ENCODE measurements around the gene CIAO2A.

CIAO2A gene

DNA sequence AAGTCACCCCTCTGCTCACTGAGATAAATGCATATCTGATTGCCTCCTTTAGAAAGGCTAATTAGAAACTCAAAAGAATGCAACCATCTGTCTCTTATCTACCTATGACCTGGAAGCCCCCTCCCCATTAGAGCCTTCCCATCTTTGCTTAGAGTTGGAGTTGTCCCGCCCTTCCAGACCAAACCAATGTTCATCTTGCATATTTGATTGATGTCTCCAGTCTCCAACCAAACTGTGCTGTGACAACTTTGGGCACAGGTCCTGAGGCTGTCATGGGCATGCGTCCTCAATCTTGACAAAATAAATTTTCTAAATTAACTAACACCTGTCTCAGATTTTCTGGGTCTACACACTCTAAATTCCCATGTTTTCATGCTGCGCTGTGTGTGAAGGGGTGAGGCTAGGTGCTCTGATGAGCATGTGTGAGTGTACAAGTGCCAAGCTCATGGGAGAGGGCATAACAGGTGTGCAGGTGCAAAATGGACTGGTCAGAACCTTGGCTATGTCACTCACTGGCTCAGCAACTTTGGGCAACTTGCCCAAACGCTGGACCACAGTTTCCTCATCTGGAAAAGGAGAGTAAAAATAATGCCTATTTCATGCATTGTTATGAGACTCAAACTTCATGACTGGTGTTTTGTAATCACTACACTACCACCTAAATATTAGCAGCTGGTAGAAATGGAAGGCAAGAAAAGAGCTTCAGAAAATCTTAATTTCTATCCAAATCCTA lies 54.6 kb downstream of the CIAO2A start:
- DNase-seq (ENCODE audit: low spot score), result no peak

DNA sequence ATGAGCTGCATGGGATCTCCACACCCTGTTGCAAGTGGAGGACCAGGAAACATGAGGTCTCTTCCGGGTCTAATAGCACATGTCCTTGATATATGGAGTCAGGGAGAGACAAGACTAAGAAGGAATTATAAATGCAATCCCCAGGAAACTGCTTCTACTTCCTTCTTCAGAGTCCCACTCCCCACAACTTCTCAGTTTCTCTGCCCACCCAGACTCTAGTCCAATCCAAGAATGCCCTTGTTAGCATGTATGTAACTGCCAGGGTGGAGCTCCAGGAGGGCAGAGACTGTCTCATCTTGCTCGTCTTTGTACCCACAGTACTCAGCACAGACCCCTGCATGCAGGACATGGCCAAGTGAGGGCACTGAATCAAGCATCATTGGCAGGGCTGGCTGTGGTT lies 55.7 kb downstream of the CIAO2A start:
- DNase-seq (ENCODE audit: low spot score), result no peak

DNA sequence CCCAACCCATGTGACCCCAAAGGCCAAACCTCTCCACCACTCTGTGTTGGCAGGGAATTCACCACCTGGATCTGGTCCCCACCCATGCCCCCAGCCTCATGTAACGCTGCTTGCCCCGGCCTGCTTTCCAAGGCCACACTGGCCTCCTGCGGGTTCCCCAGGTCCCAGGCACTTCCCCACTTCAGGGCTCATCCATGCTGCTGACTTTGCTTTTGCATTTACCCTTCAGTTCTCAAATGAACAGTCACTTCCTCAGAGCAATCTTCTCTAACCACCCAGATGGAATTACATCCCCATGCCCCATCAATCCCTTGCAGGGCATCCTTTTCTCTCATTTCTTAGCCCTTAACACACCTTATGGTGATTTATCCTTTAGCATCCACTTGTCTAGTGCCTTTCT lies 56.5 kb downstream of the CIAO2A start:
- no peak for DNase-seq (ENCODE audit: low spot score)

DNA sequence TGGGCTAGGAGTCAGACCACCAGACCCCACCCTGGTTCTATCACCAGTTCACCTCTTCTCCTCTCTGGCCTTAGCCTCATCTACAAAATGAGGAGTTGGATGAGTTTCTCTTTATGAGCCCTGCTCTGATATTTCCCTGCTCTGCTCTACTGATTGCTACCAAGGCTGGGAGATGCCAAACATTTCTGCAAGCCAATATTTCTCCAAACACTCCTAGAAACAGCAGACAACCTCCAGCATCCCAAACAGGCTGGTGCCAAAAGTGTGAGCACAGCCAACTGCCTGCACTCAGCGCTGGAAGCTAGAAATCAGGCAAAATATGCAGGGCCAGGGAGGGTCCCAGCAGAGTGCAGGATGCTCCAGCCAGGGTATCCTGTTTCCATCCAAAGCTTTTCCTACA lies 58.1 kb downstream of the CIAO2A start:
- DNase-seq (ENCODE audit: low spot score), result no peak

DNA sequence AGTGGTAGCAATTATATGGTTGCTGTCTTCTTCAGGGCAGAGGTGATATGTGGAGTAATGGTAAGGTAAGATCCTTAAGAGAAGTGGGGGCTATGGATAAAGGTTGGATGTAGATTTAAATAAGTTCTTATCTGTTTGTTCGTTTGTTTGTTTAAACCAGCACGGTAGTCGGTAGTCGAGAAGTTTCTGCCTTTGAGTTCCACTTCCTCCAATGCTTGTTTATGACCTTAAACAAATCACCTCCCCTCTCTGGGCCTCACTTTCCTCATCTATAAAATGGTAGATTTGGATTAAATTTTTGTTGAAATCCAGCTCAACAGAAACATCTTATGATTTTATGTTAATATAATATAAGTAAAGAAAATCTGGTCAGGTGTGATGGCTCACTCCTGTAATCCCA lies 59.1 kb downstream of the CIAO2A start:
- no peak for DNase-seq (ENCODE audit: low spot score)

DNA sequence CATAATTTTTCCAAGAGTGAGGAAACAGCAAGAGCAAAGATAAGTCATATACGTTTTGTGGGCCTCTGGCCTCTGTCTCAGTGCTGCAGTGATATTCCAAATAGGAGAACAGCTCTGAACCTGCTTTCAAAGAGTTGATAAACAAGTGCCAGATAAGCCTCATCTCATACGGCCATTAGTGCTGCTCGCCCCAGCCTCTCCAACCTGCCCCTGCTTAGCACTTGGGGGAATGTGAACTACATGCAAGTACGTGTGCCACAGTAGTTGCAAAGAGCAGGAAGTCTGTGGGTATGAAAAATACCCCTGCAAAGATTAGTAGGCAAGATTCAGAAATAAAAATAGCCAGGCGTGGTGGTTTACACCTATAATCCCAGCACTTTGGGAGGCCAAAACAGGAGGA lies 61.3 kb downstream of the CIAO2A start:
- no peak for DNase-seq (ENCODE audit: low spot score)

DNA sequence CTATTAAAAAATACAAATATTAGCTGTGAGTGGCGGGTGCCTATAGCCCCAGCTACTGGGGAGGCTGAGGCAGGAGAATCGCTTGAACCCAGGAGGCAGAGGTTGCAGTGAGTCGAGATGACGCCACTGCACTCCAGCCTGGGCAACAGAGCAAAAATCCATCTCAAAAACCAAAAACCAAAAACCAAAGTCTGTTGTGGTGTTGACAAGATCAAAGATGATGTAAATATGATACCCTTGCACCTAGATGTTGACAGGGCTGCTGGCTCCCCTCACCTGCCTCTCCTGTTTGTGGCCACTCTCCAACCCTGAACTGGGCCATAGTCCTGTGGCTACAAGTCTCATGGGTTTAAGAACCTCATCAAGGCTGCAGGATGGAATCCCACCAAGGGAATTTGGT lies 63.5 kb downstream of the CIAO2A start:
- DNase-seq (ENCODE audit: low spot score), result no peak

DNA sequence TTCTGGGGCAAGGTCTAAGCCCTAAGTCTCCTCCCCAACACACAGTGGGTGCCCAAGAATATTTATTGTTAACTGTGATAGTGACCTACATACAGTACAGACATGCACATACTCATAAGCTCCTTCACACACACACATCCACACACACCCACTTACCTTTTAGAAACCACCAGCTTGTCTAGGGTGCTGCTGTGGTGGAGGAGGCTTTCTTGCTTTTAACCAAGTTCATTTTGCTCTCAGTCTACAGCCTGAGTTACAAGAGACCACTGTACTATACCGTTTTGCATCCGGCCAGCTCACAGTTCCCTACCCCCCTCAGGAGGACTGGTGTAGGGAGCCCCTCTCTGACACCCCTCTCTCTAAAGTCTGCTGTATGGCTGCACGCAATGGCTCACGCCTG lies 64.0 kb downstream of the CIAO2A start:
- DNase-seq (ENCODE audit: low spot score), result no peak

DNA sequence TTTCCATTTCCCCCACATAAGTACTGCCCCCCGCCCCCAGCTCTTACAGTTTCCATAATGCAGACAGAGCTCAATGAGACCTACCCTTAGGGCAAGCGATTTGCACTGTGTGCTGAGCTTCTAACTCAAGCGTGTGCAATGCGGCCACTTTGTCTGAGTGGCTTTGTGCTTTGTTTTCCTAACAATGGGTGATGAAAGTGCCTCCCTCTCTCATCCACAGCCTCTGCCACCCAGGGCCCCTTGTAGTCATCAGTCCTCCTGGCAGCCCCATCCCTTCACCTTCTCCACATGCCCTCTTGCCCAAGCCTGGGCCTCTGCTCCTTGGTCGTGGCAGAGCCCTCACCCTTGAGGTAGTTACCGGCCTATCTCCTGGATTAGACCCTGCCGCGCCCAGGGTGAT lies 64.5 kb downstream of the CIAO2A start:
- DNase-seq (ENCODE audit: low spot score), result no peak

DNA sequence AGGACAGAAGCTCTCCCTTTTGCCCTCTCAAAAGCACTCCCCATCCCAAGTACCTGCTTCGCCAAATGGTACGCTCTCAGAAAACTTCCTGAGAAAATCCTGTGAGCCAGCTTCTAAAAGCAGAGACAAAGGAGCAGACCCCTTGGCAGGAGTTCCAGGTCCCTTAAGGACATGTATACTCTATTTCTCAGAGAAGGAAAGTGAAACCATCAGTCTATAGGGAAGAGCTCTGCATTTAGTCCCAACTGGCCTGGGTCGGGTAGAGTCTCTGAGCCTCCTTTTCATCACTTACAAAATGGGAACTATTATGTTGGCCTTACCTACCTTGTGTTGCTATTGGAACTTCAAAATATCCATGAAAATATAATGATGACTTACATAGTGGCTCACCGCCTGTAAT lies 67.0 kb downstream of the CIAO2A start:
- no peak for DNase-seq (ENCODE audit: low spot score)

DNA sequence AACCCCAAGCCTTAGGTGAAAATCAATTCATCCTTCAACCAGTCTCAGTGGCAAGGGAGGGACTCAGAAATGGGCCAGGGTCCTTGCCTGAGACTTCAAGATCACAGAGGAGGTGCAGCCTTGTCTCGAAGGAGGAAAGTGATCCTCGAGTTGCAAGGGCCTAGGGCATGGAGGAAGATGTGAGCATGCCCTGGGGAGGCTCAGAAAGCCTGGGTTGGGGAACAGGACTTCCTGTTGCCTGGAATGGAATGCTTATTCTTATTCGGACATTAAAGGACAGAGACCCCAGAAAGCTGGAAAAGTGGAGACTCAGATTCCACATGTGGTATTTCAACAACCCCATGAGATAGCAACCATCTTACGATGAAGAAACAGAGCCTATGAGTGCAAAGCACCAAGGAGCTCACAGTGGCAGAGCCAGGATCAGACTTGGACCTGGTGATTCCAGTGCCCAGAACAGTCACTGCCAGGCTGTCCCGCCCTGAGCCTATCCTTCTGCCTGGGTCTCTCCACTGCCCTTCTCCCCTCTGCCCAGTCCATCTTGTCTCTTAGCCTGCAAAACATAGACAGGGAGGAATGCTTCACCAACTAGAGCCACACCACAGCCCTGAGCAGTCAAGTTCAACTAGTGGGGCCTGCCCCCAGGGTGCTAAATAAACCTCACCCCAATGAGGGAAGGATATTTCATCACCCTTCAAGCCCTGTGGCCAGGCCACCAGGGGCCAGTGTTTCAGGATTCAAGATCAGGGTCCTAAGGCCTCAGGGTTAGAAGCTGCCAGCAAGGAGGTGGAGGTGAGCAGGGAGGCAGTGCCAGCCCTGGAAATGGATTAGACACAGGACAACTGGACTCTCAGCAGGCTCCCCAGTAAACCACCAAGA lies 69.2 kb downstream of the CIAO2A start:
- DNase-seq (ENCODE audit: low spot score), result no peak

DNA sequence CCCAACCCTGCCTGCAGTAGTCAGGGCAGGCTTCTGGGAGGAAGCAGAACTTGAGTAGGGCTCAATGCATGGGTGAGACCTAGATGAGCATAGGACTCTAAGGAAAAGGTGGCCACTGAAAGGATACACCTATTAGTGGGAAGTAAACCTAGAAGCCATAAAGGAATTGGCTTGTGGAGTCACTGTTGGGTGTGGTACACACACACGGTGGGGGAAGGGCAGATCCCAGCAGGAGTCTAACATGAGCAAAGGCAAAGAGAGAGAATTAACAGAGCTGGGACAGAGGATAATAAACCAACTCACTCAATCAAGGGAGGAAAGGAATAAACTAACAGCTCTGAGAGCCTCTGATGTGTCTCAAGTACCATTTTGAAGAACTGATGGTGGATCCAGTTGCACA lies 70.4 kb downstream of the CIAO2A start:
- no peak for DNase-seq (ENCODE audit: low spot score)

DNA sequence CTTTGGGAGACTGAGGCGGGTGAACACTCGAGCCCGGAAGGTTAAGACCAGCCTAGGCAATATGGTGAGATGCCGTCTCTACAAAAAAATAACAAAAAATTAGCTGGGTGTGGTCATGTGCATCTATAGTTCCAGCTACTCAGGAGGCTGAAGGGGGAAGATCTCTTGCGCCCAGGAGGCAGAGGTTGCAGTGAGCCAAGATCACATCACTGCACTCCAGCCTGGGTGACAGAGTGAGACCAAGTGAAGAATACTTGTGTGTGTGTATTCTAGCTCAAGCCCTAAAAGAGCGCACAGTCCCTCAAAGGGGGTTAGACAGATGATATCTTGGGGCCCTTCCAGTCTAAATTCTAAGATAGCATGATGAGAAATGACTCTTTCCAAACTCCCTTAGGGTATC lies 71.1 kb downstream of the CIAO2A start:
- no peak for DNase-seq (ENCODE audit: low spot score)
